ENCODE results near the gene BRIP1.

DNA sequence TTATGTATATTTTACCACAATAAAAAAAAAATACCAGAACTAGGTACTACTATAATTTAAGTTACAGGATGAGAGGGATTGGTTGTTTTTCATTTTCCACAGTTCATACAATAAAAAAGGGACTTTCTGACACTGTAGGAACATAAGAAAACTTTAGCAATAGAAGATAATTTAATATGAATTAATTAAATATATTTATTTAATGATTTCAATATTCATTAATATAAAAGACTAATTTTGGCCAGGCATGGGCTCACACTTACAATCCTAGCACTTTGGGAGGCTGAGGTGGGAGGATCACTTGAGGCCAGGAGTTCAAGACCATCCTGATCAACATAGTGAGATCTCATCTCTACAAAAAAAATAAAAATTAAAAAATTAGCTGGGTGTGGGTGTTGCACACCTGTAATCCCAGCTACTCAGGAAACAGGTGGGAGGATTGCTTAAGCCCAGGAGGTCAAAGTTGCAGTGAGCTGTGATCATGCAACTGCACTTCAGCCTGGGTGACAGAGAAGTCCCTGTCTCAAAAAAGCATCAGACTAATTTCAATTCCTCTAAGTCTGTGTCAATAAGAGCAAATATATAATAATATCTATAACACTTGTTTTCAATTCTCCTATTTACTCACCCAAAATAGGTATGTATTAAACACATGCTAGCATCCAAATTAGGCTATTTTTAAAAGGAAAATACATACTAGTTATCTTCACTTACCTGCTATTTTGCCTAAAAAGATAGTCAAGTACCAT, 79.6 kb downstream of the BRIP1 start:
- TF ChIP-seq, protein P1, sequence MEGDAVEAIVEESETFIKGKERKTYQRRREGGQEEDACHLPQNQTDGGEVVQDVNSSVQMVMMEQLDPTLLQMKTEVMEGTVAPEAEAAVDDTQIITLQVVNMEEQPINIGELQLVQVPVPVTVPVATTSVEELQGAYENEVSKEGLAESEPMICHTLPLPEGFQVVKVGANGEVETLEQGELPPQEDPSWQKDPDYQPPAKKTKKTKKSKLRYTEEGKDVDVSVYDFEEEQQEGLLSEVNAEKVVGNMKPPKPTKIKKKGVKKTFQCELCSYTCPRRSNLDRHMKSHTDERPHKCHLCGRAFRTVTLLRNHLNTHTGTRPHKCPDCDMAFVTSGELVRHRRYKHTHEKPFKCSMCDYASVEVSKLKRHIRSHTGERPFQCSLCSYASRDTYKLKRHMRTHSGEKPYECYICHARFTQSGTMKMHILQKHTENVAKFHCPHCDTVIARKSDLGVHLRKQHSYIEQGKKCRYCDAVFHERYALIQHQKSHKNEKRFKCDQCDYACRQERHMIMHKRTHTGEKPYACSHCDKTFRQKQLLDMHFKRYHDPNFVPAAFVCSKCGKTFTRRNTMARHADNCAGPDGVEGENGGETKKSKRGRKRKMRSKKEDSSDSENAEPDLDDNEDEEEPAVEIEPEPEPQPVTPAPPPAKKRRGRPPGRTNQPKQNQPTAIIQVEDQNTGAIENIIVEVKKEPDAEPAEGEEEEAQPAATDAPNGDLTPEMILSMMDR (IDR thresholded peaks at IDR 0.05): no peak
- TF ChIP-seq ZFX (IDR thresholded peaks at IDR 0.05; ENCODE audit: borderline replicate concordance): no peak
